Upper lobe of left lung (tissue), 6 donors: ENCODE measurements around the gene RAPH1. TPM values are rescaled to one million over a fixed set of nuclear protein-coding genes. Genes with fewer than 3 reads are reported as not detected.

ENCODE experiments used
- ATAC-seq, 2 donors: fragments of 200-7000 bp; cut with Tn5 transposase; one replicate each; pipeline ENCODE4 v1.9.1; 2022; ENCODE audit warnings: mild to moderate bottlenecking in 2 of 2, moderate library complexity in 2 of 2; ENCODE audit not compliant: low FRiP score in 2 of 2
- DNase-seq, 2 donors: peaks; one replicate each; pipeline ENCODE4 v3.0.0-alpha.2; 2019 to 2020
- H3K27ac ChIP-seq, 4 donors: fragments of 200-600 bp; sonication (generic); one replicate each; pipeline ENCODE4 v1.5.1; 2016 to 2019
- H3K27me3 ChIP-seq, 4 donors: fragments of 200-600 bp; sonication (generic); one replicate each; pipeline ENCODE4 v1.5.1; 2017 to 2019
- H3K36me3 ChIP-seq, 4 donors: fragments of 200-600 bp; sonication (generic); one replicate each; pipeline ENCODE4 v1.5.1; 2016 to 2019
- H3K4me1 ChIP-seq, 4 donors: fragments of 200-600 bp; sonication (generic); one replicate each; pipeline ENCODE4 v1.5.1; 2018 to 2019
- H3K4me3 ChIP-seq, 4 donors: fragments of 200-600 bp; sonication (generic); one replicate each; pipeline ENCODE4 v1.5.1; 2017 to 2019; ENCODE audit warnings: mild to moderate bottlenecking in 2 of 4, moderate library complexity in 1 of 4
- H3K9me3 ChIP-seq, 4 donors: fragments of 200-600 bp; sonication (generic); one replicate each; pipeline ENCODE4 v1.5.1; 2018 to 2019
- CTCF ChIP-seq, 6 experiments: fragments of 450-650 bp in 4 of 6; fragments of 200-600 bp in 2 of 6; sonication (generic) in 2 of 6; IDR thresholded peaks; one replicate each; pipeline ENCODE4 v1.5.1; 2016 to 2019; ENCODE audit warnings: antibody characterized with exemption in 6 of 6
- EP300 ChIP-seq, 4 donors: sonication (generic); formaldehyde crosslinking; IDR thresholded peaks; one replicate each; pipeline ENCODE4 v1.5.1; 2017; ENCODE audit warnings: antibody characterized with exemption in 4 of 4, control low read depth in 2 of 4
- POLR2A ChIP-seq, 4 donors: fragments of 450-650 bp; IDR thresholded peaks; one replicate each; pipeline ENCODE4 v1.5.1; 2016 to 2017; ENCODE audit warnings: antibody characterized with exemption in 4 of 4, mild to moderate bottlenecking in 2 of 4
- POLR2AphosphoS5 ChIP-seq, 2 donors: sonication (generic); formaldehyde crosslinking; IDR thresholded peaks; one replicate each; pipeline ENCODE4 v1.5.1; 2017; ENCODE audit warnings: antibody characterized with exemption in 2 of 2
- WGBS, 2 donors: methylation state at CpG; one replicate each; pipeline ENCODE4 v1.1.5; 2017 to 2018; 5-methylcytosine and 5-hydroxymethylcytosine counted together
- total RNA-seq, 6 donors: library from RNA; depleted of rRNA in 4 of 6; stranded (reverse); fragments of >200 nt in 4 of 6; gene quantifications; one replicate each; pipeline versions ENCODE4 v1.1.0 to v1.2.1, GENCODE V29; 2016 to 2021
- donor health status: DM: no; HTN: no; CAD: no; lungs with moderate emphysema.
- donor health status: DM: no; HTN: yes; CAD: no; lungs with severe emphysema.

The RAPH1 gene
- total RNA-seq, 6 donors from 2014 or later, result 52.1 to 144 (median 65.6) TPM

- H3K9me3 ChIP-seq, result no peaks in the 10 kb centered on the region
- no peak overlapping the region for H3K4me3 ChIP-seq
- H3K27me3 ChIP-seq, result no peaks in the 10 kb centered on the region
- DNase-seq (no peak), ATAC-seq (peak in 1 of 2 donors; percentile 53)
- H3K27ac ChIP-seq, result no peak overlapping the region
- no peak for TF ChIP-seq EP300 (IDR thresholded peaks at IDR 0.05)
- TF ChIP-seq POLR2AphosphoS5 (IDR thresholded peaks at IDR 0.05), result no peak
- TF ChIP-seq POLR2A (IDR thresholded peaks at IDR 0.05), result no peak
- no peak for TF ChIP-seq CTCF (IDR thresholded peaks at IDR 0.05)
- no peaks in the 10 kb centered on the region for H3K36me3 ChIP-seq
- H3K4me1 ChIP-seq, result no peaks in the 10 kb centered on the region
Measured at GRCh38 chr2:203361922-203362321, 173.2 kb downstream of the RAPH1 start.

- TF ChIP-seq POLR2AphosphoS5 (IDR thresholded peaks at IDR 0.05) (no peak), POLR2A (IDR thresholded peaks at IDR 0.05) (no peak), EP300 (IDR thresholded peaks at IDR 0.05) (no peak), CTCF (IDR thresholded peaks at IDR 0.05) (no peak)
- WGBS, 2 donors, result 67 to 70% methylated on average over 2 of the region's 2 CpGs
- no peak for ATAC-seq
Measured at GRCh38 chr2:203361495-203361894, 173.6 kb downstream of the RAPH1 start.

GRCh38 chr2:203360833-203361430 lies 174.2 kb downstream of the RAPH1 start:
- no peak overlapping the region for H3K4me3 ChIP-seq
- H3K4me1 ChIP-seq, result no peaks in the 10 kb centered on the region
- WGBS, 2 donors, result 59 to 70% methylated on average over 3 of the region's 3 CpGs
- no peak overlapping the region for H3K27ac ChIP-seq
- ATAC-seq (no peak), DNase-seq (no peak)
- H3K27me3 ChIP-seq, result no peaks in the 10 kb centered on the region
- no peaks in the 10 kb centered on the region for H3K36me3 ChIP-seq
- TF ChIP-seq POLR2AphosphoS5 (IDR thresholded peaks at IDR 0.05), result no peak
- TF ChIP-seq CTCF (IDR thresholded peaks at IDR 0.05), result no peak
- TF ChIP-seq POLR2A (IDR thresholded peaks at IDR 0.05), result no peak
- no peak for TF ChIP-seq EP300 (IDR thresholded peaks at IDR 0.05)
- no peaks in the 10 kb centered on the region for H3K9me3 ChIP-seq

More at GRCh38 chr2:203361495-203361894, 173.6 kb downstream of the RAPH1 start:
- Histone ChIP-seq H3K4me3 (no peak overlapping the region), H3K36me3 (no peaks in the 10 kb centered on the region), H3K9me3 (no peaks in the 10 kb centered on the region), H3K27me3 (no peaks in the 10 kb centered on the region), H3K4me1 (no peaks in the 10 kb centered on the region), H3K27ac (no peak overlapping the region)
- no peak for DNase-seq

- TF ChIP-seq CTCF (IDR thresholded peaks at IDR 0.05) (no peak), POLR2AphosphoS5 (IDR thresholded peaks at IDR 0.05) (no peak), EP300 (IDR thresholded peaks at IDR 0.05) (no peak), POLR2A (IDR thresholded peaks at IDR 0.05) (no peak)
- no peaks in the 10 kb centered on the region for H3K36me3 ChIP-seq
- H3K27me3 ChIP-seq, result no peaks in the 10 kb centered on the region
- H3K9me3 ChIP-seq, result no peaks in the 10 kb centered on the region
- no peak overlapping the region for H3K4me3 ChIP-seq
- no peak for ATAC-seq
- no peak overlapping the region for H3K27ac ChIP-seq
- peaks cover 0 to 3% (median 0%) of the 10 kb centered on the region in 4 donors for H3K4me1 ChIP-seq
- 100% methylated on average over 1 of the region's 1 CpG for WGBS, 2 donors
- no peak for DNase-seq
Measured at GRCh38 chr2:203359450-203359849, 175.7 kb downstream of the RAPH1 start.

GRCh38 chr2:203354966-203355365 lies 180.1 kb downstream of the RAPH1 start:
- Histone ChIP-seq H3K9me3 (no peaks in the 10 kb centered on the region), H3K27me3 (no peaks in the 10 kb centered on the region), H3K36me3 (no peaks in the 10 kb centered on the region), H3K4me1 (peaks cover 0 to 4% (median 0%) of the 10 kb centered on the region in 4 donors), H3K4me3 (no peak overlapping the region), H3K27ac (no peak overlapping the region)
- DNase-seq (no peak), ATAC-seq (no peak)
- TF ChIP-seq POLR2A (IDR thresholded peaks at IDR 0.05) (no peak), POLR2AphosphoS5 (IDR thresholded peaks at IDR 0.05) (no peak), CTCF (IDR thresholded peaks at IDR 0.05) (no peak), EP300 (IDR thresholded peaks at IDR 0.05) (no peak)
- WGBS, 2 donors, result 69 to 71% methylated on average over 3 of the region's 3 CpGs
